Transverse colon (tissue), 4 donors: ENCODE measurements around the gene MACF1. TPM values are rescaled to one million over a fixed set of nuclear protein-coding genes. Genes with fewer than 3 reads are reported as not detected.
"Not testable (repeated sequence)": the region's sequence is repeated elsewhere in the genome, so short reads cannot be mapped to it uniquely, and the experiment has no call there.

Experiments
- DNase-seq: peaks from one replicate; pipeline ENCODE4 v3.0.0-alpha.2; 2019
- H3K27ac ChIP-seq, 4 donors: fragments of 200-600 bp; sonication (generic); 2 replicates each; pipeline ENCODE4 v1.5.1; 2016 to 2018; ENCODE audit warnings: inconsistent platforms in 4 of 4
- H3K27me3 ChIP-seq: fragments of 200-600 bp; sonication (generic); 2 replicates; pipeline ENCODE4 v1.5.1; 2017; ENCODE audit warnings: inconsistent platforms
- H3K36me3 ChIP-seq, 4 donors: fragments of 200-600 bp; sonication (generic); 2 replicates each; pipeline ENCODE4 v1.5.1; 2017 to 2019; ENCODE audit warnings: inconsistent platforms in 4 of 4
- H3K4me1 ChIP-seq, 4 donors: fragments of 200-600 bp; sonication (generic); 2 replicates each; pipeline ENCODE4 v1.5.1; 2017 to 2020; ENCODE audit warnings: inconsistent platforms in 4 of 4
- H3K4me3 ChIP-seq, 4 donors: fragments of 200-600 bp; sonication (generic); 1 replicate in 1 of 4; 2 replicates in 3 of 4; pipeline versions ENCODE4 v1.5.1 to v1.6.1; 2017 to 2019; ENCODE audit warnings: inconsistent platforms in 4 of 4
- H3K9me3 ChIP-seq, 2 donors: fragments of 200-600 bp; sonication (generic); 2 replicates each; pipeline ENCODE4 v1.5.1; 2017 to 2019; ENCODE audit warnings: inconsistent platforms in 2 of 2
- EP300 ChIP-seq: sonication (generic); formaldehyde crosslinking; IDR thresholded peaks from one replicate; pipeline ENCODE4 v1.6.1; 2017; ENCODE audit warnings: antibody characterized with exemption, low read depth
- POLR2A ChIP-seq: fragments of 450-650 bp; IDR thresholded peaks from one replicate; pipeline ENCODE4 v1.6.1; 2016; ENCODE audit warnings: antibody characterized with exemption, mild to moderate bottlenecking, moderate library complexity
- POLR2AphosphoS5 ChIP-seq, 3 donors: sonication (generic); formaldehyde crosslinking; IDR thresholded peaks; one replicate each; pipeline ENCODE4 v1.6.1; 2016; ENCODE audit warnings: antibody characterized with exemption in 3 of 3
- WGBS, 2 donors: methylation state at CpG; one replicate each; pipeline ENCODE4 v1.1.5; 2018; ENCODE audit warnings: low coverage in 1 of 2; 5-methylcytosine and 5-hydroxymethylcytosine counted together
- in situ Hi-C, 4 donors: fragments of 200-750 bp; cut with MboI; loops; one replicate each; pipeline versions ENCODE4 v1.15.0 to v1.15.1; 2017; ENCODE audit warnings: low sequenced_read_pairs in 3 of 4, low pct_ligation_motif_present in 1 of 4, low pct_unique_long_range_greater_than_20kb in 1 of 4
- intact Hi-C: fragments of 100-400 bp; cut with DNase I; formaldehyde crosslinking; loops from one replicate; pipeline ENCODE4 v1.15.1; 2023; ENCODE audit warnings: low total_unique reads
- total RNA-seq, 4 donors: library from RNA; depleted of rRNA; stranded (reverse); fragments of >200 nt; gene quantifications; one replicate each; pipeline ENCODE4 v1.1.0, GENCODE V29; 2016
- TF ChIP-seq, protein P1 (sequence below), 5 experiments: fragments of 200-600 bp in 3 of 5; fragments of 450-650 bp in 2 of 5; sonication (generic) in 3 of 5; IDR thresholded peaks; 1 replicate in 2 of 5; 2 replicates in 3 of 5; pipeline ENCODE4 v1.5.1; 2016 to 2017; ENCODE audit warnings: antibody characterized with exemption in 5 of 5, inconsistent platforms in 3 of 5, mild to moderate bottlenecking in 2 of 5, moderate library complexity in 1 of 5

The MACF1 gene
- total RNA-seq, 4 donors from 2014 or later: 190 to 300 (median 254) TPM

- intact Hi-C loops (no loop called here), in situ Hi-C loops (no loop called here)
Observed at GRCh38 chr1:39159224-39160036, 45.1 kb upstream of the MACF1 start.

DNA sequence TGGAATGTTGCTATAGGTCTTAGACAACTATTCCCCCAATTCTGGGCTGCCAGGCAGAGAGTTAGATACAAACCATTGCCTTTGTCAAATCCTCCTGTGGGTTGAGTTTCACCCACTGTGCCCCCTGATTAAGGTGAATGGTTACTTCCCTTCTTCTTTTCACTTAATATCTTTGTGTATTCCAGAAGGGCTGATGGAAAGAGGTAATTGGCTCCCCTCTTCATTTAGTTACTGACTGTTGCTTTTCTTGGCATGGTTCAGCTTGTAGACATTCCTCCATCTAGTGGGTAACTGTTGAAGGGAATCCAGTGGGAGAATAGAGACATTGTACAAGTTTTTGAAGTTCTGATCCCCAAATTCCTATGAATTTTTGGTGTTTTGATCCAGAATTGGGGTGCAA lies 43.8 kb upstream of the MACF1 start:
- TF ChIP-seq POLR2AphosphoS5 (IDR thresholded peaks at IDR 0.05) (no peak), EP300 (no peak)
- TF ChIP-seq, protein P1, sequence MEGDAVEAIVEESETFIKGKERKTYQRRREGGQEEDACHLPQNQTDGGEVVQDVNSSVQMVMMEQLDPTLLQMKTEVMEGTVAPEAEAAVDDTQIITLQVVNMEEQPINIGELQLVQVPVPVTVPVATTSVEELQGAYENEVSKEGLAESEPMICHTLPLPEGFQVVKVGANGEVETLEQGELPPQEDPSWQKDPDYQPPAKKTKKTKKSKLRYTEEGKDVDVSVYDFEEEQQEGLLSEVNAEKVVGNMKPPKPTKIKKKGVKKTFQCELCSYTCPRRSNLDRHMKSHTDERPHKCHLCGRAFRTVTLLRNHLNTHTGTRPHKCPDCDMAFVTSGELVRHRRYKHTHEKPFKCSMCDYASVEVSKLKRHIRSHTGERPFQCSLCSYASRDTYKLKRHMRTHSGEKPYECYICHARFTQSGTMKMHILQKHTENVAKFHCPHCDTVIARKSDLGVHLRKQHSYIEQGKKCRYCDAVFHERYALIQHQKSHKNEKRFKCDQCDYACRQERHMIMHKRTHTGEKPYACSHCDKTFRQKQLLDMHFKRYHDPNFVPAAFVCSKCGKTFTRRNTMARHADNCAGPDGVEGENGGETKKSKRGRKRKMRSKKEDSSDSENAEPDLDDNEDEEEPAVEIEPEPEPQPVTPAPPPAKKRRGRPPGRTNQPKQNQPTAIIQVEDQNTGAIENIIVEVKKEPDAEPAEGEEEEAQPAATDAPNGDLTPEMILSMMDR (IDR thresholded peaks at IDR 0.05): no peak
- H3K27ac ChIP-seq: peak overlapping the region in 2 of 4 donors; percentile 81 to 87
- no peaks in the 10 kb centered on the region for H3K27me3 ChIP-seq
- H3K4me3 ChIP-seq: no peak overlapping the region
- intact Hi-C loops (no loop called here), in situ Hi-C loops (no loop called here)
- H3K4me1 ChIP-seq: peaks cover 24 to 64% (median 36%) of the 10 kb centered on the region in 4 donors
- no peak for DNase-seq
- H3K36me3 ChIP-seq: no peaks in the 10 kb centered on the region
- no peaks in the 10 kb centered on the region for H3K9me3 ChIP-seq

More at GRCh38 chr1:39159224-39160036, 45.1 kb upstream of the MACF1 start:
- Histone ChIP-seq H3K36me3 (no peaks in the 10 kb centered on the region), H3K27me3 (no peaks in the 10 kb centered on the region), H3K9me3 (no peaks in the 10 kb centered on the region), H3K4me3 (peak overlapping the region in 3 of 4 donors; percentile 7 to 15 (median 9)), H3K4me1 (peaks cover 19 to 63% (median 33%) of the 10 kb centered on the region in 4 donors), H3K27ac (peak overlapping the region; percentile 81 to 87 (median 82))
- DNase-seq: peak; percentile 56
- TF ChIP-seq EP300 (no peak), POLR2A (no peak)
- TF ChIP-seq, protein P1 (IDR thresholded peaks at IDR 0.05): no peak
- 23 to 100% methylated on average over 1 of the region's 1 CpG for WGBS, 2 donors

GRCh38 chr1:39161811-39162210 lies 42.7 kb upstream of the MACF1 start:
- WGBS, 2 donors: 90 to 95% methylated on average over 8 of the region's 8 CpGs
- in situ Hi-C loops, H3K27me3 ChIP-seq, H3K9me3 ChIP-seq, H3K27ac ChIP-seq, DNase-seq, intact Hi-C loops, H3K36me3 ChIP-seq, H3K4me3 ChIP-seq: not testable (repeated sequence)
- H3K4me1 ChIP-seq: peaks cover 27 to 73% (median 38%) of the 10 kb centered on the region in 4 donors

DNA sequence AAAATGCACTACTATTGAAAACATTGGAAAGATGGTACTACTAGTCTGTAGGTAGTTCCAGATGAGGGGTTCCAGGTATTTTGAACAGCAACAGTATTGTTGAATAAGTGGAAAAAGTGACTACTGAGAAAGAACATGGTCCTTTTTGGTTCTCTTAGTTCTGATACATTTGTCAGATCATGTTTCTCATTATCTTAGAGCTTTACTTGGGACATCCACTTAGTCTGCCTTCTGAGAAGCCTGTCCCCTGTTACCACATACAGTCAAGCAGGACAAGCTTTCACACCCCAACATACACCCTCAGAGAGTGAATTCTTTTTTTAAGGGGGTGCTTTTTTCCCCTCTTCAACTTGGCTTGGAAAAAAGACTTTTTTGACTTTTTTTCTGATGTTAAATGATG lies 41.0 kb upstream of the MACF1 start:
- peaks cover 20 to 69% (median 30%) of the 10 kb centered on the region in 4 donors for H3K4me1 ChIP-seq
- DNase-seq: no peak
- H3K4me3 ChIP-seq: no peak overlapping the region
- in situ Hi-C loops (no loop called here), intact Hi-C loops (no loop called here)
- H3K27ac ChIP-seq: no peak overlapping the region
- no peaks in the 10 kb centered on the region for H3K9me3 ChIP-seq
- TF ChIP-seq EP300: no peak
- TF ChIP-seq POLR2A: no peak
- TF ChIP-seq, protein P1 (IDR thresholded peaks at IDR 0.05): no peak
- TF ChIP-seq POLR2AphosphoS5 (IDR thresholded peaks at IDR 0.05): no peak
- no peaks in the 10 kb centered on the region for H3K27me3 ChIP-seq
- H3K36me3 ChIP-seq: no peaks in the 10 kb centered on the region

DNA sequence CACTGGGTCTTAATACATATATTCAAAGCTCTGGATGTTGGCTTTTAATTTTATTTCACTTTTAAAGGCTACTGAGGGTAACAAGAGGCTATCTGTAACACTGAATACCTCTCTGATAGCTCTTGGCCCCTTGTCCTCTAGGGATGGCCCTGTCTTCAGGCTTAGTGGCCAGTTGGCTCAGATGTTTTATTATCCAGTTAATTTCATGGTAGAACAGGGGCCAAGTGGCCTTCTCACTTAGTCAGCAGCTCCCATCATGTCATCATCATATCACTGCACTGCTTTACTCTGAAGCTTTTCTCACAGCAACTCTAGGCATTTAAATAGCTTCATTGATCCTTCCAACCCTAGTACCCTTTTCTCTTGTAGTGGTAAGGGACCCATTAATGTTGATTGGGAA lies 40.2 kb upstream of the MACF1 start:
- in situ Hi-C loops: no loop called here
- H3K27ac ChIP-seq: peak overlapping the region in 2 of 4 donors; percentile 38 to 57

More for the DNA sequence above, 40.2 kb upstream of the MACF1 start:
- intact Hi-C loops: no loop called here
- H3K36me3 ChIP-seq: no peaks in the 10 kb centered on the region
- DNase-seq: no peak
- no peak overlapping the region for H3K4me3 ChIP-seq
- peaks cover 17 to 61% (median 24%) of the 10 kb centered on the region in 4 donors for H3K4me1 ChIP-seq
- TF ChIP-seq EP300 (no peak), POLR2A (no peak), POLR2AphosphoS5 (IDR thresholded peaks at IDR 0.05) (no peak)
- TF ChIP-seq, protein P1 (IDR thresholded peaks at IDR 0.05): no peak
- H3K9me3 ChIP-seq: no peaks in the 10 kb centered on the region
- no peaks in the 10 kb centered on the region for H3K27me3 ChIP-seq
